ENCODE results near the gene SHC3.

Gene SHC3

GRCh38 chr9:89047667-89048066 lies 131.0 kb downstream of the SHC3 start:
- Mint-ChIP-seq H3K9me3 (no peaks in the 10 kb centered on the region), H3K36me3 (no peaks in the 10 kb centered on the region), H3K27me3 (peaks cover 21% of the 10 kb centered on the region), H3K4me3 (no peak overlapping the region), H3K4me1 (no peaks in the 10 kb centered on the region), H3K27ac (no peak overlapping the region)
- no peak for ATAC-seq

DNA sequence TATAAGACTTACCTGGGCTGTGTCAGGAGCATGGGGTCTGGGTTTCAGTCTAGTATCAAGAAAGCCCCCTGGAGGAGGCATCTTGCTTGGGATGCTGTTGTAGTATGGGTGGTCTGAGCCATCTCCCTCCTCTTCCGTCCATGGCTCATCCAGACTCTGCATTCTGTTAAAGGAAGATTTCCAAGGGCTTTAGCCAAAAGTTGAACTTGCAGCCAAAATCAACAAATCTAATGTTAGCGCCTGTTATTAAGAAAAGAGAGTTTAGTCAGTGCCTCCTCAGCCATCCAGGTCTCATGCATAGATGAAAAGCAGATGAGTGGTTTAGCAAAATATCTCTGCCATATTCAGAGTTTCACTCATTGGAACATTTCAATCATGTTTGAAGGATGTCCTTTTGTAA lies 131.8 kb downstream of the SHC3 start:
- no peak for ATAC-seq
- Mint-ChIP-seq H3K27ac (no peak overlapping the region), H3K4me1 (no peaks in the 10 kb centered on the region), H3K9me3 (no peaks in the 10 kb centered on the region), H3K4me3 (no peak overlapping the region), H3K36me3 (no peaks in the 10 kb centered on the region), H3K27me3 (peaks cover 21% of the 10 kb centered on the region)

- H3K36me3 Mint-ChIP-seq: no peaks in the 10 kb centered on the region
- no peak for ATAC-seq
Observed at GRCh38 chr9:89044881-89045280, 133.7 kb downstream of the SHC3 start.

DNA sequence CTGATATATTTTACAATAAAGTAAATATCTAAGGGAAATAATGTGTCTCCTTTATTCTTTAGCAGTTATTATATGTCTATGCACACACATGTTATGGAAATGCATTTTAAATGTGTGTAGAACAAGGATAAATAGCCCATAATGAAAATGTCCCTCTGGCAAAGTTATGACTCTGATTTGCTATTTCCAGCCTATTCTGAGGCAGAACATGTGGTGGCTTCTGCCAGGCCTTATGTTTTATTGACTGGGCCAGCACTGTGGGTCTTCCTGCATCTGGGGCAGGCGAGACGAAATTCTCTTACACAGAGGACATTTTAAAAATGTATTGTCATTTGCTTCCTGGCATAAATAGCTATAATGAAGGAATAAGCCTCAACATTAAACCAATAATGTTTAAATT lies 134.5 kb downstream of the SHC3 start:
- Mint-ChIP-seq H3K27me3 (peaks cover 13% of the 10 kb centered on the region), H3K27ac (no peak overlapping the region), H3K4me1 (no peaks in the 10 kb centered on the region), H3K36me3 (no peaks in the 10 kb centered on the region), H3K9me3 (no peaks in the 10 kb centered on the region), H3K4me3 (no peak overlapping the region)
- no peak for ATAC-seq

More at GRCh38 chr9:89044881-89045280, 133.7 kb downstream of the SHC3 start:
- H3K4me3 Mint-ChIP-seq: no peak overlapping the region
- H3K9me3 Mint-ChIP-seq: no peaks in the 10 kb centered on the region
- peaks cover 13% of the 10 kb centered on the region for H3K27me3 Mint-ChIP-seq
- no peak overlapping the region for H3K27ac Mint-ChIP-seq
- H3K4me1 Mint-ChIP-seq: no peaks in the 10 kb centered on the region

DNA sequence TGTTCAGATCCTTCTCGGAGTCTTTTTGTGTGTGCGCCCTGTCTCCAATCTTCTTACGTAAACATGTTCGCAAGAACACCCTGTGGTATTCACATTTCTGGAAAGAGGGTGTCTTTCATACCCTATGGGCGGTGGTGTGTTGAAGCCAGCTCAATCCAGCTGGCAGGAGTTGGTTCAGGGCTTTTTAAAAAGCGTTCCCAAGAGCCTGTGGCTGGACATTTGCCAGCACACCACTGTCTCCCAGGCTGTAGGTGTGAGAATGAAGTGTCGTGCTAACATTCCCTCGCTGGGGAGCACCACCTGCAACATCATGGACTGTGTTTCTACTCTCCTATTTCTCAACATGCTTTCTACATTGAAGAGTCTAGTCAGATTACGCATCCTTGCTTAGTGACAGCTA lies 135.6 kb downstream of the SHC3 start:
- Mint-ChIP-seq H3K4me1 (no peaks in the 10 kb centered on the region), H3K36me3 (no peaks in the 10 kb centered on the region), H3K27ac (no peak overlapping the region)

GRCh38 chr9:89039664-89040063 lies 139.0 kb downstream of the SHC3 start:
- no peaks in the 10 kb centered on the region for H3K9me3 Mint-ChIP-seq
- no peak overlapping the region for H3K4me3 Mint-ChIP-seq
- no peak for ATAC-seq
- no peaks in the 10 kb centered on the region for H3K36me3 Mint-ChIP-seq
- no peaks in the 10 kb centered on the region for H3K4me1 Mint-ChIP-seq
- H3K27me3 Mint-ChIP-seq: no peaks in the 10 kb centered on the region
- H3K27ac Mint-ChIP-seq: no peak overlapping the region

More for the DNA sequence above, 135.6 kb downstream of the SHC3 start:
- Mint-ChIP-seq H3K9me3 (no peaks in the 10 kb centered on the region), H3K4me3 (no peak overlapping the region), H3K27me3 (peaks cover 10% of the 10 kb centered on the region)
- no peak for ATAC-seq

- Mint-ChIP-seq H3K9me3 (no peaks in the 10 kb centered on the region), H3K4me1 (no peaks in the 10 kb centered on the region), H3K36me3 (no peaks in the 10 kb centered on the region), H3K4me3 (no peak overlapping the region), H3K27me3 (no peaks in the 10 kb centered on the region), H3K27ac (no peak overlapping the region)
- ATAC-seq: no peak
Observed at GRCh38 chr9:89039104-89039465, 139.5 kb downstream of the SHC3 start.

GRCh38 chr9:89038382-89039103 lies 140.1 kb downstream of the SHC3 start:
- Mint-ChIP-seq H3K27me3 (no peaks in the 10 kb centered on the region), H3K4me1 (no peaks in the 10 kb centered on the region), H3K9me3 (no peaks in the 10 kb centered on the region), H3K36me3 (no peaks in the 10 kb centered on the region), H3K4me3 (no peak overlapping the region), H3K27ac (no peak overlapping the region)
- ATAC-seq: no peak

GRCh38 chr9:89037891-89038290 lies 140.7 kb downstream of the SHC3 start:
- no peak for ATAC-seq
- Mint-ChIP-seq H3K36me3 (no peaks in the 10 kb centered on the region), H3K27me3 (no peaks in the 10 kb centered on the region), H3K4me3 (no peak overlapping the region), H3K27ac (no peak overlapping the region), H3K4me1 (no peaks in the 10 kb centered on the region), H3K9me3 (no peaks in the 10 kb centered on the region)

DNA sequence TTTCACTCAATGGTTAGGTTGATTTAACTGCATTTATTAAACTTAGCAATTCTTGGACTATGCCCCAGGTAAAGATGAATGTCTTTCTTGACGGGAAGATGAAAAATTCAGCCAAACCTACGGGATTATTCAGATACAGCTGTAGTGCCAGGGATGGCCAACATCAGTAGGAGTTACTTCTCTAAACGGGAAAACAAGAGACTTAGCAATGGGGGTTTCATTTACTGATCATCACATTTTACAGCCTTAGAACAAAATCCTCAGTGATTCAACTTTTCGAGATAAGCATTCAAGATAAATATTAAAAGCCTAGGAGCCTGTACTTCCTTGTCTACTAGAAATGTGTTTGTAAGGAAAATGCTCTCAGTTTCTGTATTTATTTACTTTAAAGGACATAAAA lies 141.3 kb downstream of the SHC3 start:
- no peak overlapping the region for H3K4me3 Mint-ChIP-seq
- H3K27me3 Mint-ChIP-seq: no peaks in the 10 kb centered on the region
- no peaks in the 10 kb centered on the region for H3K9me3 Mint-ChIP-seq
- no peaks in the 10 kb centered on the region for H3K36me3 Mint-ChIP-seq
- no peak for ATAC-seq
- H3K27ac Mint-ChIP-seq: no peak overlapping the region
- no peaks in the 10 kb centered on the region for H3K4me1 Mint-ChIP-seq

DNA sequence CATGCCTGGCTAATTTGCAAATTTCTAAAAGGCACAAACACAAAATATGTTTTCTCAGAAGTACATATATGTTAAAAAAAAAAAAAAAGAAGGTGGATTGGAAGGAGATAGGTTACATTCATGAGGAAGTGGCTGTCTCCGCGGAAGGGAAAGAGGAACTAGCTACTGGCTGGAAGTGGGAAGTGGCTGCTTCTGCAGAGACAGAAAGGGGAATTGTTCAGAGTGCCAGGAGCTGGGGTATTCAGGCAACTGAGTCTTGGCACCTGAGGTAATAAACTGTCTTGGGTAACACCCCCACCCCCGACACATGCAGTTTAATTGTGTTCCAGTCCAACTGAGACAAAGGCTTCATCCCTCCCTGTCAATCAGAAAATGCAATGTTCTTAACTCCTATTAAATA lies 141.7 kb downstream of the SHC3 start:
- Mint-ChIP-seq H3K27ac (no peak overlapping the region), H3K4me1 (no peaks in the 10 kb centered on the region), H3K27me3 (no peaks in the 10 kb centered on the region), H3K4me3 (no peak overlapping the region), H3K9me3 (no peaks in the 10 kb centered on the region), H3K36me3 (no peaks in the 10 kb centered on the region)
- ATAC-seq: no peak

DNA sequence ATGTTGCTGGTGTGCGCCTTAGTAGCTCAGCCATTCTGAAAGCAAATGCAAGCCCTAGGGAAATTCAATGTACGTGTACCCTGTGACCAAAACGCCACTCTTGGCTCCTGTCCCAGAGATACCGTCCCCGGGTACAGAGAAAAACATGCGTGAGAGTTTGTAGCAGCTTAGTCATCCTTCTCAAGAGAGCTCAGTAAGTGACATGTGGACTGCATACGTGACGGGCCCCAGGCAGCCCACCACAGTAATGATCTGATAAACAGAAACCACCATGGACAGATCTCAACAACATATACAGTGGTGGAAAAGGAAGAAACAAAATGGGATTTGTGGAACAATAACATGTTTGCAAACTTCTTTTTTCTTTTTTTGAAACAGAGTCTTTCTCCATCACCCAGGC lies 142.2 kb downstream of the SHC3 start:
- Mint-ChIP-seq H3K36me3 (no peaks in the 10 kb centered on the region), H3K27ac (no peak overlapping the region), H3K4me1 (no peaks in the 10 kb centered on the region), H3K27me3 (no peaks in the 10 kb centered on the region), H3K4me3 (no peak overlapping the region), H3K9me3 (peaks cover 2% of the 10 kb centered on the region)
- no peak for ATAC-seq

GRCh38 chr9:89032661-89033060 lies 146.0 kb downstream of the SHC3 start:
- Mint-ChIP-seq H3K27ac (no peak overlapping the region), H3K4me1 (no peaks in the 10 kb centered on the region), H3K4me3 (no peak overlapping the region), H3K36me3 (no peaks in the 10 kb centered on the region), H3K9me3 (peaks cover 19% of the 10 kb centered on the region), H3K27me3 (peaks cover 3% of the 10 kb centered on the region)
- ATAC-seq: no peak

DNA sequence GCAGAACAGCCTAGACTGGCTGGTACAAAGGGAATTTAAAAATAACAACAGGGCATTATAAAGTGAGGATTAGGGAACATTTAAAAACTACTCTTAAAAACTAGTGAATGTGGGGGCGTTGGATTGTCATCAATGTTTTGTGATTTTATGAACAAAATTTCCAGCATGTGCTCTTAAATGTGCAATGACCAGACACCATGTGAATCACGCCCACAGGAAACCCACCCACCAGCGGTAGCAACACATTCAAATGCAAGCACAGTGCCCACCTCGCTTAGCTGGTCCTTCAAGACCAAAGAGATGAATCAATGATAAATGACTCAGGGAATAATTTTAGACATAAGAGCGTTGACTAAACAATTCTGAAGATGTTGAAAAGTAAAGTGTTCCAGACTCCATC lies 146.4 kb downstream of the SHC3 start:
- ATAC-seq: no peak
- no peak overlapping the region for H3K4me3 Mint-ChIP-seq
- peaks cover 8% of the 10 kb centered on the region for H3K27me3 Mint-ChIP-seq
- H3K27ac Mint-ChIP-seq: no peak overlapping the region
- no peaks in the 10 kb centered on the region for H3K4me1 Mint-ChIP-seq
- no peaks in the 10 kb centered on the region for H3K36me3 Mint-ChIP-seq
- peaks cover 22% of the 10 kb centered on the region for H3K9me3 Mint-ChIP-seq

- no peak overlapping the region for H3K27ac Mint-ChIP-seq
- no peaks in the 10 kb centered on the region for H3K36me3 Mint-ChIP-seq
- H3K4me3 Mint-ChIP-seq: no peak overlapping the region
- peaks cover 27% of the 10 kb centered on the region for H3K9me3 Mint-ChIP-seq
- H3K27me3 Mint-ChIP-seq: peaks cover 20% of the 10 kb centered on the region
- ATAC-seq: no peak
- H3K4me1 Mint-ChIP-seq: no peaks in the 10 kb centered on the region
Observed at GRCh38 chr9:89029788-89030187, 148.8 kb downstream of the SHC3 start.

DNA sequence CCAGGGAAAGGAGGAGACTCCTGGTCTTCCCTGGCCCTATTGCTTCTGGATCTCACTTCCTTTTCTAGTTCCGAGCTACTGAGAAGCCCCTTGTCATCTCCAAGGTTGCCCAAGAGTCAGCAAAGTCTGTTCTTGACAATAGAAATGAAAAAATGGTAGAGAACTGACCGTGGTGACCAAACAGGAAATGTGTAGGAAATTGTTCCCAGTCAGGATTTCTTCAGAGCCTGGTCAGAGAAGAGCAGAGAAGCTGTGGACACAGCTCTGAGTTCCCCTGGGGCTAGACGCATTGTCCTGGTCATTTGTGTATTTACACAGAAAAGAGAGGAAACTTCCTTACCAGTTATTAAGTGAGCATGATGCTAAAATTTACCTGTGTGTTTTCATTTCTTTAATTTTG lies 151.7 kb downstream of the SHC3 start:
- no peaks in the 10 kb centered on the region for H3K36me3 Mint-ChIP-seq
- peaks cover 26% of the 10 kb centered on the region for H3K27me3 Mint-ChIP-seq
- H3K4me3 Mint-ChIP-seq: no peak overlapping the region
- H3K9me3 Mint-ChIP-seq: peaks cover 27% of the 10 kb centered on the region
- no peak overlapping the region for H3K27ac Mint-ChIP-seq
- H3K4me1 Mint-ChIP-seq: no peaks in the 10 kb centered on the region
- ATAC-seq: no peak

GRCh38 chr9:89025553-89025952 lies 153.1 kb downstream of the SHC3 start:
- Mint-ChIP-seq H3K4me3 (no peak overlapping the region), H3K4me1 (no peaks in the 10 kb centered on the region), H3K27ac (no peak overlapping the region), H3K36me3 (no peaks in the 10 kb centered on the region), H3K9me3 (peaks cover 21% of the 10 kb centered on the region), H3K27me3 (peaks cover 26% of the 10 kb centered on the region)
- ATAC-seq: no peak

All from stimulated activated memory B cell treated with anti-CD40 and anti-IgM and Interleukin-4, amounts not matched to agents 10 μg/mL and 1 μg/mL and 100 μg/mL, for 72 hours (primary cell).